IMR-90 (cell line): ENCODE data around the gene ERC2. TPM values are rescaled to one million over a fixed set of nuclear protein-coding genes. Genes with fewer than 3 reads are reported as not detected.

Source experiments
- ATAC-seq: fragments of 200-7000 bp; cut with Tn5 transposase; 2 replicates; pipeline ENCODE4 v1.9.1; 2020; ENCODE audit warnings: low read depth, mild to moderate bottlenecking, moderate library complexity
- BruUV-seq: library from RNA; stranded (reverse); fragments of 400-500 nt; replicated peaks from 2 replicates; lab custom pipeline; 2021; lab: Mats Ljungman, UMichigan
- CTCF ChIA-PET: fragments of 300-600 bp; formaldehyde crosslinking; extraction: SDS; loops from one replicate; lab custom pipeline; 2021; ENCODE audit warnings: antibody characterized with exemption; lab: Yijun Ruan, JAX
- POLR2A ChIA-PET: fragments of 300-600 bp; sonication (Branson Sonifier 250); formaldehyde crosslinking; loops from one replicate; lab custom pipeline; 2022; ENCODE audit warnings: antibody characterized with exemption; ENCODE audit not compliant: unreplicated experiment; lab: Charles Lee
- DNase-seq: peaks from one replicate; pipeline ENCODE4 v3.0.0; 2013
- H2AFZ ChIP-seq: replicated peaks from 2 replicates; pipeline ENCODE3; 2013; ENCODE audit warnings: low read length, mild to moderate bottlenecking; ENCODE audit not compliant: poor library complexity
- H2AK5ac ChIP-seq: 2 replicates; pipeline ENCODE4 v1.6.1; 2013; ENCODE audit warnings: low read depth, low read length, inconsistent platforms
- H2AK9ac ChIP-seq: replicated peaks from 2 replicates; pipeline ENCODE3; 2013; ENCODE audit warnings: mild to moderate bottlenecking, low read depth, low read length, moderate library complexity; ENCODE audit not compliant: poor library complexity
- H2BK120ac ChIP-seq: 2 replicates; pipeline ENCODE4 v1.6.1; 2013; ENCODE audit warnings: low read depth, low read length, inconsistent platforms
- H2BK15ac ChIP-seq: 3 replicates; pipeline ENCODE4 v1.6.1; 2013; ENCODE audit warnings: low read depth, low read length, inconsistent platforms
- H2BK20ac ChIP-seq: 2 replicates; pipeline ENCODE4 v1.6.1; 2013; ENCODE audit warnings: low read depth, mild to moderate bottlenecking, inconsistent platforms, low read length, moderate library complexity
- H2BK5ac ChIP-seq: 2 replicates; pipeline ENCODE4 v1.6.1; 2013; ENCODE audit warnings: mild to moderate bottlenecking, low read depth, low read length, inconsistent platforms; ENCODE audit not compliant: poor library complexity, severe bottlenecking
- H3K14ac ChIP-seq: replicated peaks from 2 replicates; pipeline ENCODE4 v1.6.1; 2013; ENCODE audit warnings: low read depth, low read length, inconsistent platforms
- H3K18ac ChIP-seq: 2 replicates; pipeline ENCODE4 v1.6.1; 2013; ENCODE audit warnings: low read depth, low read length, control low read depth
- H3K23ac ChIP-seq: 2 replicates; pipeline ENCODE4 v1.6.1; 2013; ENCODE audit warnings: low read depth, low read length, inconsistent platforms
- H3K27ac ChIP-seq: 2 replicates; pipeline ENCODE4 v1.5.1; 2013; ENCODE audit warnings: mild to moderate bottlenecking, control low read depth, low read length; ENCODE audit not compliant: insufficient read depth
- H3K27me3 ChIP-seq: 2 replicates; pipeline ENCODE4 v1.6.1; 2013; ENCODE audit warnings: low read length; ENCODE audit not compliant: control insufficient read depth, insufficient read depth
- H3K36me3 ChIP-seq: 2 replicates; pipeline ENCODE4 v1.6.1; 2013; ENCODE audit warnings: low read length, mixed read lengths; ENCODE audit not compliant: control insufficient read depth, insufficient read depth
- H3K4ac ChIP-seq: 2 replicates; pipeline ENCODE4 v1.6.1; 2013; ENCODE audit warnings: low read depth, low read length, inconsistent platforms
- H3K4me1 ChIP-seq: 2 replicates; pipeline ENCODE4 v1.6.1; 2013; ENCODE audit warnings: low read length, mixed read lengths; ENCODE audit not compliant: control insufficient read depth, insufficient read depth
- H3K4me2 ChIP-seq: 2 replicates; pipeline ENCODE4 v1.6.1; 2013; ENCODE audit warnings: low read depth, mild to moderate bottlenecking, control low read depth, low read length, moderate library complexity
- H3K4me3 ChIP-seq: 2 replicates; pipeline ENCODE4 v1.5.1; 2013; ENCODE audit warnings: low read depth, mild to moderate bottlenecking, control low read depth, low read length, moderate library complexity; ENCODE audit not compliant: insufficient read depth
- H3K56ac ChIP-seq: 2 replicates; pipeline ENCODE4 v1.6.1; 2013; ENCODE audit warnings: low read length, inconsistent platforms; ENCODE audit not compliant: insufficient read depth; ENCODE audit errors: extremely low read depth
- H3K79me1 ChIP-seq, 2 experiments: 2 replicates each; pipeline ENCODE4 v1.6.1; 2013; ENCODE audit warnings: low read length in 2 of 2, inconsistent platforms in 1 of 2, low read depth in 1 of 2
- H3K9ac ChIP-seq: 2 replicates; pipeline ENCODE4 v1.6.1; 2013; ENCODE audit warnings: low read depth, low read length, control low read depth
- H3K9me1 ChIP-seq: 2 replicates; pipeline ENCODE4 v1.6.1; 2013; ENCODE audit warnings: low read length, inconsistent platforms; ENCODE audit not compliant: insufficient read depth
- H3K9me3 ChIP-seq: 2 replicates; pipeline ENCODE4 v1.6.1; 2013; ENCODE audit warnings: low read length; ENCODE audit not compliant: control insufficient read depth, insufficient read depth
- H4K20me1 ChIP-seq: 2 replicates; pipeline ENCODE4 v1.6.1; 2013; ENCODE audit warnings: low read length, inconsistent platforms; ENCODE audit not compliant: insufficient read depth
- H4K5ac ChIP-seq: 2 replicates; pipeline ENCODE4 v1.6.1; 2013; ENCODE audit warnings: mild to moderate bottlenecking, low read depth, low read length, control low read depth
- H4K8ac ChIP-seq, 2 experiments: 2 replicates each; pipeline ENCODE4 v1.6.1; 2013; ENCODE audit warnings: low read depth in 2 of 2, low read length in 2 of 2, control low read depth in 1 of 2, inconsistent platforms in 1 of 2
- H4K91ac ChIP-seq: 2 replicates; pipeline ENCODE4 v1.6.1; 2013; ENCODE audit warnings: low read depth, low read length, inconsistent platforms; ENCODE audit not compliant: insufficient read depth
- FOS ChIP-seq: fragments of 150-350 bp; IDR thresholded peaks from 2 replicates; pipeline ENCODE4 v1.6.1; 2016; ENCODE audit warnings: low read depth, low read length
- MAFK ChIP-seq: IDR thresholded peaks from 2 replicates; pipeline ENCODE4 v1.6.1; 2012; ENCODE audit warnings: low read depth, low read length, improper control_type of control experiment
- NFE2L2 ChIP-seq: fragments of 150-350 bp; IDR thresholded peaks from 2 replicates; pipeline ENCODE4 v1.6.1; 2016; ENCODE audit warnings: low read depth, mild to moderate bottlenecking, low read length
- RAD21 ChIP-seq: IDR thresholded peaks from 2 replicates; pipeline ENCODE4 v1.6.1; 2012; ENCODE audit warnings: low read length, improper control_type of control experiment
- RFX5 ChIP-seq: IDR thresholded peaks from 2 replicates; pipeline ENCODE4 v1.8.0; 2012; ENCODE audit warnings: low read depth, mild to moderate bottlenecking, low read length, moderate library complexity
- USF2 ChIP-seq: fragments of 150-350 bp; IDR thresholded peaks from 2 replicates; pipeline ENCODE4 v1.6.1; 2017; ENCODE audit warnings: mild to moderate bottlenecking, antibody characterized with exemption, low read length, low read depth
- WGBS, 2 experiments: methylation state at CpG; one replicate each; pipeline versions ENCODE4 v1.1.5 to v1.1.7; 2013; ENCODE audit warnings: missing lambda C conversion rate in 2 of 2; ENCODE audit not compliant: insufficient read length in 1 of 2; ENCODE audit errors: extremely low coverage in 2 of 2; 5-methylcytosine and 5-hydroxymethylcytosine counted together
- dilution Hi-C: fragments of 300-500 bp; cut with HindIII; formaldehyde crosslinking; loops from one replicate; pipeline ENCODE4 v1.14.3; 2018; ENCODE audit warnings: low sequenced_read_pairs; ENCODE audit not compliant: unreplicated experiment
- in situ Hi-C: fragments of 300-500 bp; cut with MboI; formaldehyde crosslinking; loops from 3 replicates; pipeline ENCODE4 v1.14.3; 2019; ENCODE audit warnings: low sequenced_read_pairs, inconsistent platforms, mixed read lengths
- intact Hi-C: fragments of 100-400 bp; cut with micrococcal nuclease; formaldehyde crosslinking; loops from 2 replicates; pipeline ENCODE4 v1.10.0; 2022
- polyA plus RNA-seq, 3 experiments: library from polyadenylated mRNA; depleted of rRNA; stranded (reverse); fragments of >200 nt; gene quantifications; 2 replicates each; pipeline ENCODE4 v1.2.3, GENCODE V29; 2012; ENCODE audit warnings: low replicate concordance in 1 of 3
- total RNA-seq: library from RNA; depleted of rRNA; stranded (reverse); fragments of >200 nt; gene quantifications from 2 replicates; pipeline ENCODE4 v1.2.3, GENCODE V29; 2012
- TF ChIP-seq, protein P1 (sequence below): conservative IDR thresholded peaks from 2 replicates; pipeline ENCODE4 v1.5.1; 2012; ENCODE audit warnings: mild to moderate bottlenecking, low read depth, low read length, improper control_type of control experiment

Gene ERC2
- total and polyA plus RNA-seq, 2 of the 4 experiments (the other 2 are of a cell fraction), result 0.17 to 0.18 TPM

- Histone ChIP-seq H3K23ac (no peak overlapping the region), H2BK5ac (no peak overlapping the region), H3K27ac (no peak overlapping the region), H2AK5ac (peak overlapping the region; percentile 35; the same call in 1 of the 2 replicates), H3K56ac (no peak overlapping the region), H3K4me2 (no peak overlapping the region), H3K4me3 (no peak overlapping the region), H4K5ac (no peak overlapping the region), H3K9ac (no peak overlapping the region), H3K79me1 (peaks cover 0 to 5% of the 10 kb centered on the region in 2 experiments; a peak in 1 of 4 replicates), H4K91ac (no peak overlapping the region), H3K4me1 (peaks cover 2% of the 10 kb centered on the region), H3K18ac (no peak overlapping the region), H3K14ac (no peak overlapping the region), H3K36me3 (no peaks in the 10 kb centered on the region), H4K20me1 (no peaks in the 10 kb centered on the region), H3K27me3 (no peaks in the 10 kb centered on the region; the same call in 1 of the 2 replicates), H2AFZ (no peak overlapping the region), H2BK15ac (peak overlapping the region; percentile 25; the same call in 1 of the 3 replicates), H3K4ac (0 out of 2 replicates have a peak overlapping the region, but pooled peaks have one; percentile 18), H2BK120ac (peak overlapping the region; percentile 9; the same call in 1 of the 2 replicates), H2AK9ac (no peak overlapping the region), H3K9me1 (peaks cover 5% of the 10 kb centered on the region; the same call in 1 of the 2 replicates), H4K8ac (peak overlapping the region; percentile 26 to 41; a peak in 1 of 4 replicates), H3K9me3 (no peaks in the 10 kb centered on the region), H2BK20ac (peak overlapping the region; percentile 48; the same call in 1 of the 2 replicates)
- DNase-seq, result no peak
- dilution Hi-C loops (no loop called here), in situ Hi-C loops (no loop called here), intact Hi-C loops (loop anchor here (5.0 kb wide), 1 partner anchor 160 kb away; no protein-coding TSS in a partner anchor)
- no peak for ATAC-seq
- POLR2A ChIA-PET, result no interaction called here
- no CpG with 5 or more reads among the region's 5 CpGs for WGBS, 2 experiments
- no TSS peak for BruUV-seq
- CTCF ChIA-PET, result no interaction called here
- no peak for TF ChIP-seq NFE2L2
- TF ChIP-seq, protein P1, sequence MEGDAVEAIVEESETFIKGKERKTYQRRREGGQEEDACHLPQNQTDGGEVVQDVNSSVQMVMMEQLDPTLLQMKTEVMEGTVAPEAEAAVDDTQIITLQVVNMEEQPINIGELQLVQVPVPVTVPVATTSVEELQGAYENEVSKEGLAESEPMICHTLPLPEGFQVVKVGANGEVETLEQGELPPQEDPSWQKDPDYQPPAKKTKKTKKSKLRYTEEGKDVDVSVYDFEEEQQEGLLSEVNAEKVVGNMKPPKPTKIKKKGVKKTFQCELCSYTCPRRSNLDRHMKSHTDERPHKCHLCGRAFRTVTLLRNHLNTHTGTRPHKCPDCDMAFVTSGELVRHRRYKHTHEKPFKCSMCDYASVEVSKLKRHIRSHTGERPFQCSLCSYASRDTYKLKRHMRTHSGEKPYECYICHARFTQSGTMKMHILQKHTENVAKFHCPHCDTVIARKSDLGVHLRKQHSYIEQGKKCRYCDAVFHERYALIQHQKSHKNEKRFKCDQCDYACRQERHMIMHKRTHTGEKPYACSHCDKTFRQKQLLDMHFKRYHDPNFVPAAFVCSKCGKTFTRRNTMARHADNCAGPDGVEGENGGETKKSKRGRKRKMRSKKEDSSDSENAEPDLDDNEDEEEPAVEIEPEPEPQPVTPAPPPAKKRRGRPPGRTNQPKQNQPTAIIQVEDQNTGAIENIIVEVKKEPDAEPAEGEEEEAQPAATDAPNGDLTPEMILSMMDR, result no peak
- no peak for TF ChIP-seq USF2
- TF ChIP-seq RAD21, result no peak
- TF ChIP-seq RFX5, result no peak
- TF ChIP-seq FOS, result no peak
- no peak for TF ChIP-seq MAFK
These were observed 750.8 kb downstream of the ERC2 start for GRCh38 chr3:55717481-55717880.
